Neural progenitor cell (in vitro differentiated cells): ENCODE data around the gene CD300LF. TPM values are rescaled to one million over a fixed set of nuclear protein-coding genes. Genes with fewer than 3 reads are reported as not detected.

Experiments
- DNase-seq: peaks from one replicate; pipeline ENCODE4 v3.0.0-alpha.2; 2016; ENCODE audit warnings: low spot score
- H2AFZ ChIP-seq: fragments of 200-600 bp; sonication (generic); replicated peaks from 2 replicates; pipeline ENCODE4 v1.6.1; 2016; ENCODE audit warnings: antibody characterized with exemption
- H3F3A ChIP-seq: fragments of 200-600 bp; sonication (generic); 2 replicates; pipeline ENCODE4 v1.6.1; 2016; ENCODE audit warnings: antibody characterized with exemption, low read depth
- H3K27ac ChIP-seq: fragments of 200-600 bp; sonication (generic); 2 replicates; pipeline ENCODE4 v1.5.1; 2016; ENCODE audit warnings: mild to moderate bottlenecking
- H3K27me3 ChIP-seq: fragments of 200-600 bp; sonication (generic); 2 replicates; pipeline ENCODE4 v1.6.1; 2016; ENCODE audit warnings: mild to moderate bottlenecking, moderate library complexity
- H3K36me3 ChIP-seq: fragments of 200-600 bp; sonication (generic); 2 replicates; pipeline ENCODE4 v1.5.1; 2016
- H3K4me1 ChIP-seq: fragments of 200-600 bp; sonication (generic); 2 replicates; pipeline ENCODE4 v1.6.1; 2016; ENCODE audit warnings: mixed run types
- H3K4me2 ChIP-seq: fragments of 200-600 bp; sonication (generic); 2 replicates; pipeline ENCODE4 v1.6.1; 2016
- H3K4me3 ChIP-seq: fragments of 200-600 bp; sonication (generic); 2 replicates; pipeline ENCODE4 v1.5.1; 2016
- H3K79me2 ChIP-seq: fragments of 200-600 bp; sonication (generic); 2 replicates; pipeline ENCODE4 v1.6.1; 2016; ENCODE audit warnings: low read depth
- H3K9ac ChIP-seq: fragments of 200-600 bp; sonication (generic); 2 replicates; pipeline ENCODE4 v1.6.1; 2016
- H3K9me3 ChIP-seq: fragments of 200-600 bp; sonication (generic); 2 replicates; pipeline ENCODE4 v1.5.1; 2016; ENCODE audit warnings: low read depth
- H4K20me1 ChIP-seq: fragments of 200-600 bp; sonication (generic); 2 replicates; pipeline ENCODE4 v1.6.1; 2016; ENCODE audit warnings: low read depth
- H3K27ac Mint-ChIP-seq: 3 replicates; pipeline ENCODE4 v1.8.0; 2021; ENCODE audit warnings: mixed read lengths
- H3K27me3 Mint-ChIP-seq: 2 replicates; pipeline ENCODE4 v1.8.0; 2022; ENCODE audit warnings: low read depth, mild to moderate bottlenecking, inconsistent platforms, moderate library complexity, mixed read lengths; ENCODE audit not compliant: insufficient read depth
- H3K36me3 Mint-ChIP-seq: 3 replicates; pipeline ENCODE4 v1.8.0; 2021; ENCODE audit warnings: mixed read lengths
- H3K4me1 Mint-ChIP-seq: 3 replicates; pipeline ENCODE4 v1.8.0; 2021; ENCODE audit warnings: mixed read lengths
- H3K4me3 Mint-ChIP-seq: 3 replicates; pipeline ENCODE4 v1.8.0; 2021; ENCODE audit warnings: mild to moderate bottlenecking, moderate library complexity, mixed read lengths
- H3K9me3 Mint-ChIP-seq: 3 replicates; pipeline ENCODE4 v1.8.0; 2020; ENCODE audit warnings: mixed read lengths
- CTCF ChIP-seq: fragments of 200-600 bp; sonication (generic); IDR thresholded peaks from 2 replicates; pipeline ENCODE4 v1.5.1; 2017; ENCODE audit warnings: antibody characterized with exemption, mild to moderate bottlenecking
- EZH2 ChIP-seq: fragments of 200-600 bp; sonication (generic); IDR thresholded peaks from 2 replicates; pipeline ENCODE4 v1.6.1; 2017; ENCODE audit warnings: antibody characterized with exemption, mild to moderate bottlenecking, moderate library complexity
- EZH2phosphoT487 ChIP-seq: fragments of 200-600 bp; sonication (generic); IDR thresholded peaks from 2 replicates; pipeline ENCODE4 v1.6.1; 2017; ENCODE audit warnings: antibody characterized with exemption
- total RNA-seq: library from RNA; depleted of rRNA; stranded (reverse); fragments of >200 nt; gene quantifications from 2 replicates; pipeline ENCODE4 v1.2.3, GENCODE V29; 2015; ENCODE audit warnings: low replicate concordance

CD300LF gene
- total RNA-seq, 1 donor from 2014 or later = not detected

GRCh38 chr17:74728702-74729075 is 16.0 kb upstream of the CD300LF start:
- no peak overlapping the region for H3K4me2 ChIP-seq
- no peak overlapping the region for H3K4me3 ChIP-seq
- peaks cover 2% of the 10 kb centered on the region for H3K27me3 Mint-ChIP-seq
- H3K9me3 ChIP-seq = no peaks in the 10 kb centered on the region
- H3K4me1 ChIP-seq = no peaks in the 10 kb centered on the region
- no peak overlapping the region for H3K9ac ChIP-seq
- no peaks in the 10 kb centered on the region for H3K36me3 Mint-ChIP-seq
- H3K9me3 Mint-ChIP-seq = no peaks in the 10 kb centered on the region
- no peak overlapping the region for H3K27ac ChIP-seq
- no peaks in the 10 kb centered on the region for H3K79me2 ChIP-seq
- H3K27ac Mint-ChIP-seq = no peak overlapping the region
- no peaks in the 10 kb centered on the region for H3K4me1 Mint-ChIP-seq
- H4K20me1 ChIP-seq = no peaks in the 10 kb centered on the region
- no peak for TF ChIP-seq EZH2phosphoT487
- TF ChIP-seq CTCF = no peak
- TF ChIP-seq EZH2 = no peak
- no peaks in the 10 kb centered on the region for H3K36me3 ChIP-seq
- H3K4me3 Mint-ChIP-seq = no peak overlapping the region
- peaks cover 1% of the 10 kb centered on the region for H3K27me3 ChIP-seq
- peaks cover 10% of the 10 kb centered on the region for H3F3A ChIP-seq
- no peak overlapping the region for H2AFZ ChIP-seq
- no peak for DNase-seq

DNA sequence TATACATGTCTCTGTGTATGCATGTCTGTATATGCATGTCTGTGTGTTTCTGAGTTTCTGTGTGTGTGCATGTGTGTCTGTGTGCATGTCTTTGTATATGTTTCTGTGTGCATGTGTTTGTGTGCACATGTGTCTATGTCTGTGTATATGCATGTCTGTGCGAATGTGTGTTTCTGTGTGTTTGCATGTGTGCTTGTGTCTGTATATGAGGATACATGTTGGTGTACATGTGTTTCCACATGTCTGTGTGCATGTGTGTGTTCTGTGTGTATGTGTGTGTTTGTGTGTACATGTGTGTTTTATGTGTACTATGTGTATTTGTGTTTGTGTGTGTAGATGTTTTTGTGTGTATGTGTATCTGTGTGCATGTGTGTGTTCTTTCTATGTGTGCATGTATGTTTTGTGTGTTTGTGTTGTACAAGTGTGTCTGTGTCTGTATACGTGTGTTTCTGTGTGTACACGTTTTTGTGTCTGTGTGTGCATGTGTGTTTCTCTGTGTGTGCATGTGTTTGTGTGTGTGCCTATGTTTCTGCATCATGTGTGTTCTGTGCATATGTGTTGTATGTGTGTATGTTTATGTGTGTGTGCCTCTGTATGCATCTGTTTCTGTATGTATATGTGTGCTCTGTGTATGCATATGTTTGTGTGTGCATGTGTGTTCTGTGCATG is 15.4 kb upstream of the CD300LF start:
- no peaks in the 10 kb centered on the region for H3K9me3 Mint-ChIP-seq
- TF ChIP-seq EZH2 (no peak), EZH2phosphoT487 (no peak), CTCF (no peak)
- no peak overlapping the region for H3K4me3 Mint-ChIP-seq
- Histone ChIP-seq H3K79me2 (no peaks in the 10 kb centered on the region), H3K4me3 (no peak overlapping the region), H3K9ac (no peak overlapping the region), H3K4me1 (no peaks in the 10 kb centered on the region), H3K36me3 (no peaks in the 10 kb centered on the region), H3K4me2 (no peak overlapping the region), H2AFZ (no peak overlapping the region), H3K27me3 (peaks cover under 1% of the 10 kb centered on the region), H3K27ac (no peak overlapping the region), H3K9me3 (no peaks in the 10 kb centered on the region), H4K20me1 (no peaks in the 10 kb centered on the region), H3F3A (peaks cover 10% of the 10 kb centered on the region)
- H3K27me3 Mint-ChIP-seq = peaks cover 2% of the 10 kb centered on the region
- no peaks in the 10 kb centered on the region for H3K4me1 Mint-ChIP-seq
- no peaks in the 10 kb centered on the region for H3K36me3 Mint-ChIP-seq
- no peak for DNase-seq
- no peak overlapping the region for H3K27ac Mint-ChIP-seq

DNA sequence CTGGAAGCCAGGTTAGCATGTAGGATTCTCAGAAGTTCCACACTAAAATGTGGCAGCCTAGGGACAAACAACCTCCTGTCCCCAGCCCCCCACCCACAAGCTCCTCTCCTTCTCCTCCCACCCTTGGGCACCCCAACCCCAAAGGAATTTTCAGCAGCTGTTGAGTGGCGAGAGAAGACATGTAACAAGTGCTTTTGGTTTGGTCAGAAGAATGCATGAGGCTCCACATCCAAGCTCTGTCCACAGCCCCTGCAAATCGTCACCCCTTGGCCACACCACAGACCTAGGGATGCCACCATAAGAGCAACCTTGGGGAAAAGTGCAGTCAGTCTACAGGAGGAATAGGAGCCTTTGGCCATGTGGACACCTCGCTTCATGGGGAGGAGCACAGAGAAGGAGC is 12.4 kb upstream of the CD300LF start:
- no peaks in the 10 kb centered on the region for H3K4me1 Mint-ChIP-seq
- H3K4me3 Mint-ChIP-seq = no peak overlapping the region
- Histone ChIP-seq H3K4me2 (no peak overlapping the region), H3K27me3 (peaks cover 14% of the 10 kb centered on the region), H3K9ac (no peak overlapping the region), H2AFZ (no peak overlapping the region), H3K27ac (no peak overlapping the region), H3K4me3 (no peak overlapping the region), H3F3A (peaks cover 10% of the 10 kb centered on the region), H3K79me2 (no peaks in the 10 kb centered on the region), H3K36me3 (no peaks in the 10 kb centered on the region), H3K4me1 (no peaks in the 10 kb centered on the region), H4K20me1 (no peaks in the 10 kb centered on the region), H3K9me3 (no peaks in the 10 kb centered on the region)
- H3K9me3 Mint-ChIP-seq = no peaks in the 10 kb centered on the region
- H3K27me3 Mint-ChIP-seq = peaks cover 2% of the 10 kb centered on the region
- TF ChIP-seq CTCF = no peak
- TF ChIP-seq EZH2 = no peak
- TF ChIP-seq EZH2phosphoT487 = no peak
- no peak for DNase-seq
- H3K36me3 Mint-ChIP-seq = no peaks in the 10 kb centered on the region
- no peak overlapping the region for H3K27ac Mint-ChIP-seq
